Measurements from ENCODE around the gene ATP6V0E2.
"Not testable (repeated sequence)": the region's sequence is repeated elsewhere in the genome, so short reads cannot be mapped to it uniquely, and the experiment has no call there.

ATP6V0E2 gene

GRCh38 chr7:149880638-149881311, 7.0 kb downstream of the ATP6V0E2 start:
- no peak for DNase-seq

GRCh38 chr7:149881328-149882247, 7.8 kb downstream of the ATP6V0E2 start:
- no peak for DNase-seq

GRCh38 chr7:149882248-149883047, 8.7 kb downstream of the ATP6V0E2 start:
- DNase-seq: no peak

GRCh38 chr7:149883048-149883438, 9.3 kb downstream of the ATP6V0E2 start:
- no peak for DNase-seq

- DNase-seq: peak; percentile 36
These were observed 9.7 kb downstream of the ATP6V0E2 start for GRCh38 chr7:149883452-149883861.

- no peak for DNase-seq
These were observed 10.2 kb downstream of the ATP6V0E2 start for GRCh38 chr7:149884016-149884415.

- DNase-seq: no peak
These were observed 10.8 kb downstream of the ATP6V0E2 start for GRCh38 chr7:149884541-149884940.

GRCh38 chr7:149885191-149886017, 11.6 kb downstream of the ATP6V0E2 start:
- no peak for DNase-seq

- no peak for DNase-seq
These were observed 12.2 kb downstream of the ATP6V0E2 start for GRCh38 chr7:149886018-149886415.

- no peak for DNase-seq
These were observed 13.5 kb downstream of the ATP6V0E2 start for GRCh38 chr7:149887311-149887710.

- DNase-seq: not testable (repeated sequence)
These were observed 16.9 kb downstream of the ATP6V0E2 start for GRCh38 chr7:149890715-149891114.

GRCh38 chr7:149894957-149895356, 21.2 kb downstream of the ATP6V0E2 start:
- DNase-seq: not testable (repeated sequence)

- DNase-seq: not testable (repeated sequence)
These were observed 34.1 kb downstream of the ATP6V0E2 start for GRCh38 chr7:149907776-149908376.

- not testable (repeated sequence) for DNase-seq
These were observed 36.5 kb downstream of the ATP6V0E2 start for GRCh38 chr7:149910219-149910618.

- DNase-seq: not testable (repeated sequence)
These were observed 38.4 kb downstream of the ATP6V0E2 start for GRCh38 chr7:149912126-149912525.

- not testable (repeated sequence) for DNase-seq
These were observed 52.6 kb downstream of the ATP6V0E2 start for GRCh38 chr7:149926414-149926813.

Measured in NCI-H774 (cell line).